GM21423 (cell line): Measurements from ENCODE around the gene RAB41.
"Not testable (repeated sequence)": the region's sequence is repeated elsewhere in the genome, so short reads cannot be mapped to it uniquely, and the experiment has no call there.

ENCODE experiments used
- ATAC-seq: cut with Tn5 transposase; IDR thresholded peaks from one replicate; pipeline ENCODE4 v1.9.1; 2021; ENCODE audit warnings: mild to moderate bottlenecking, moderate library complexity; ENCODE audit not compliant: unreplicated experiment

RAB41 gene

DNA sequence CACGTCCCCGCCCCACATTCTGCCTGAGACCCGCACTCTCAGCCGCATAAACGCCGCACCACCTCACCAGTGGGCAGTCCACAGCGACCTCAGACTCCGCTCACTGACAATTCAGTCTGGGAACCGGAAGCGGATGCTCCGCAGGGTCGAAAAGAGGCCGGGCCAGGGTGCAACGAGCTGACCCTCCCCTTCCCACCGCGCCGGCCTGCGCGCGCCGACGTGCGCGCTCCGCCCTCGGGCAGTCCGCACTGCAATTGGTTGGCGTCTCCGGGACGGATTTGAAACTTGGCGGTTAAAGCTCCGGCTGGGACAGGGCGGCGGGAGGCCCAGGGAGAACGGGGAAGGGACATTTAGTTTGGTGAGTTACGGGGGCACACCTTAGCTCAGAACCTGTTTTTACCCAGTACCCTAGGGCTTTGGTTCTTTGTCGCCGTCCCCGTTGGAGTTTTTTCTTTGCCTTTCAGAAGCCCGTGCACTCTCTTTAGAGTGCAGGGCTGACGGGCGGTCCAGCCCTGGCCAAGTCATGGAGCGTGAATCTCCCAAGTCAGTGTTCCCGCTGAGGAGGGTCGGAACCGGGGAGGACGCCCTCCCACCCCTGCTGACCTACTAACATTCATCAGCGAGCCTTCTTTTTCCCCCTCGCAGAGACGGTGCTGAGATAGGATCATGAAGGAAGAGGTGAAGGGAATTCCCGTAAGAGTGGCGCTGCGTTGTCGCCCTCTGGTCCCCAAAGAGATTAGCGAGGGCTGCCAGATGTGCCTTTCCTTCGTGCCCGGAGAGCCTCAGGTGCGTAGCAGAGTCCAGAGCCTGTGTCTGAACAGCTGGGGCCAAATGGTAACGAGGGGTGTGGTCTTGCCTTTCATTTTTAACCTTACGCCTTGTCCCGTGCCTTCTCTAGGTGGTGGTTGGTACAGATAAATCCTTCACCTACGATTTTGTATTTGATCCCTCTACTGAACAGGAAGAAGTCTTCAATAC is 8.1 kb downstream of the RAB41 start, which contains the start of the genes KIF4A and PDZD11:
KIF4A (plus strand) TSS at position 312 of the 978 bp plus-strand sequence; CDS start at position 667, 355 bp downstream.
PDZD11 (minus strand) TSS at position 135 of the 978 bp plus-strand sequence. CDS start 586 bp downstream, outside the sequence.
- ATAC-seq: peak; percentile 97

DNA sequence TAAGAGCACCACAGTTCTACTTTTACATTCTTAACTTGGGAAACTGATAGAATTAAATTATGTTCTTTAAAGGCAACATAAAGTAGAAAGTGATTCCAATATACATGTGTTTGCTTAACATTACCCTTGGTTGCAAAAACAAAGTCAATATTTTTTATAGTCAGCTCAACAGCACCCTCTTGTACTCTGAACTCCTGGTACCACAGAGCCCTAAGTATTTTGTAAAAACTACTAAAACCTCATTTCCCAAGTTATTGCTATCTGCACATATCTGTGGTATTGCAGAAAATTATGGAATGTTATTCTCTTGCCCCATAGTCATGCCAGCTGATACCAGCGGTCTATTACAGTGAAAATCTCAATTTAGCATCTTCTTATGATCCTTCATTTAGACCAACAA is 10.8 kb downstream of the RAB41 start:
- ATAC-seq: no peak

DNA sequence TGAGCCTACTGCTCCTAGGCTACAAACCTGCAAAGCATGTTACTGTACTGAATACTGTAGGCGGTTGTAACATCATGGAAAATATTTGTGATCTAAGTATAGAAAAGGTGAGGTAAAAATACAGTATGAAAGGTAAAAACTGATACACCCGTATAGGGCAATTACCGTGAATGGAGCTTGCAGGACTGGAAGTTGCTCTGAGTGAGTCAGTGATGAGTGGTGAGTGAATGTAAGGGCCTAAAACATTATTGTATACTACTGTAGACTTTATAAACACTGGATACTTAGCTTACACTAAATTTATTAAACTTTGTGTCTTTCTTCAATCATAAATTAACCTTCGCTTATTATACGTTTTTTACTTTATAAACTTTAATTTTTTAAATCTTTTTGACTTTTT is 11.6 kb downstream of the RAB41 start:
- no peak for ATAC-seq

- ATAC-seq: no peak
These were observed 19.7 kb downstream of the RAB41 start for GRCh38 chrX:70301716-70302115.

GRCh38 chrX:70313503-70313902 is 31.5 kb downstream of the RAB41 start:
- ATAC-seq: no peak

DNA sequence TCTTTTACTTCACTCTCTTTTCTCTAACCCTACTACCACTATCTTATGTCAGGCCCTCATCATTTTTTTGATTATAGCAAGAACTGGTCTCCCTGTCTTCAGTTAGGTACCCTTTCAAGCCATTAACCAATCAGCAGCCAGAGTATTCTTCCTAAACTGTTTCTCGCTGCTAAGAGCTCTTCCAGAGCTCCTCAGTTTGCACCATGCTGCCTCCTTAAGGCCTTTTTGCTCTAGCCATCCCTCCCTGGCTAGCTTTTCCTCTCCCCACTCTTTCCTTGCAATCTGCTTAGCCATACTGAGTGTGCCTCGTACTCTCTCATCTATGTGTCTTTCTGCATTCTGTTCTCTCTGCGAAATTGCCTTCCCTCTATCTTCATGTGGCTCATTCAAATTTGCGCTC is 40.8 kb downstream of the RAB41 start:
- no peak for ATAC-seq

DNA sequence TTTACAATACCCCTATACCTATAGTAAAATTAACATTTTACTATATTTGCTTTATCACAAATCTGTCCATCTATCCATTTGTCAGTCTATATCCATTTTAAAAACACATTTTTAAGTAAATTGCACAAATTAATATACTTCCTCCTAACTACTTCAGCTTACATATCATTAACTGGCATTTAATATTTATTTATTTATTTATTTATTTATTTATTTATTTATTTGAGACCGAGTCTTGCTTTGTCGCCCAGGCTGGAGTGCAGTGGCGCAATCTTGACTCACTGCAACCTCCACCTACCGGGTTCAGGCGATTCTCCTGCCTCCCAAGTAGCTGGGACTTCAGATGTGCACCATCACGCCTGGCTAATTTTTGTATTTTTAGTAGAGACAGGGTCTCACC is 41.7 kb downstream of the RAB41 start:
- not testable (repeated sequence) for ATAC-seq

GRCh38 chrX:70324326-70324725 is 42.4 kb downstream of the RAB41 start:
- no peak for ATAC-seq

- no peak for ATAC-seq
These were observed 49.2 kb downstream of the RAB41 start for GRCh38 chrX:70331161-70331560.

- no peak for ATAC-seq
These were observed 50.6 kb downstream of the RAB41 start for GRCh38 chrX:70332600-70332999.
